HG03520 (cell line): ENCODE results near the gene EIF5.

Experiments used
- ATAC-seq: cut with Tn5 transposase; IDR thresholded peaks from one replicate; pipeline ENCODE4 v1.9.1; 2021; ENCODE audit warnings: mild to moderate bottlenecking, moderate library complexity; ENCODE audit not compliant: unreplicated experiment

The EIF5 gene

GRCh38 chr14:103360548-103360947 lies 26.5 kb downstream of the EIF5 start:
- ATAC-seq: no peak

DNA sequence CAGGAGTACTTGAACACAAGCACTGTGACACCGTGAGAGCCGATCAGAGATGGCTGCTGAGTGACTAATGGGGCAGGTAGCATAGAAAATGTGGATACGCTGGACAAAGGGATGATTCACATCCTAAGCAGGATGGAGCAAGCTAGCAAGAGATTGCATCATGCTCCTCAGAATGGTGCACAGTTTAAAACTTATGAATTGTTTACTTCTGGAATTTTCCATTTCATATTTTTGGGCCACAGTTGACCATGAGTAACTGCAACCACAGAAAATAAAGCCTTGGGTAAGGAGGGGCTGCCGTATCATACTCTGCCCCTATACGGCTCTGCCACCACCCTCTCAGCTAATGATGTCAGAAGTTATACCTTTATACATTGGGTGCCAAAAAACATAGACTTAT lies 27.8 kb downstream of the EIF5 start:
- ATAC-seq: no peak

- no peak for ATAC-seq
Measured at GRCh38 chr14:103362780-103363179, 28.7 kb downstream of the EIF5 start.

DNA sequence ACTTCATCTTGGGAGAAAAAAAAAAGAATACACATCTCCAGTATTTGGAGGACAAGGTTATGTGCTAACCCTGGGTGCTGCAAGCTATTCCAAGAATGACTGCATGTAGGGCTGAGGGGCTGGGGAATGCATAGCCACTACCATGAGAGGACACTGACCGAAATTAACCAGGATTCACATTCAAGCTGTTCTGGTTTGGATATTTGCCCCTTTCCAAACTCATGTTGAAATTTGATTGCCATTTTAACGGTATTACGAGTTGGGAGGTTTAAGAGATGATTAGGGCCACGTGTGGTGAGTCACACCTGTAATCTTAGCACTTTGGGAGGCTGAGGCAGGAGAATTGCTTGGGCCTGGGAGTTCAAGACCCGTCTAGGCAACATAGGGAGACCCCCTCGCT lies 32.7 kb downstream of the EIF5 start:
- ATAC-seq: no peak

DNA sequence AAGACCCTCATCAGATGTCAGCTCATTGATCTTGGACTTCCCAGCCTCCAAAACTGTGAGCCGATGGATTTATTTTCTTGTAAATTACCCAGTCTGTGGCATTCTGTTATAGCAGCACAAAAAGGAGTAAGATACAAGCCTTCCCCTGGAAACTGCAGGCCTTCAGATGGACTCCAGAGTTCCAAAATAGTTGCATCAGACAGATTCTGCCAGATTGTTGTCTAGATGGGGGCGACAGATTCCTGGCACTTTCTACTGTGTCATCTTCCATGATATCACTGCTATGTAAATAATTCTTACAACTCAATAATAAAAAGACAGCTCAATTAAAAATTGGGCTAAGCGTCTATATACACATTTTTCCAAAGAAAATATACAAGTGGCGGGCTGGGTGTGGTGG lies 34.0 kb downstream of the EIF5 start:
- ATAC-seq: no peak

DNA sequence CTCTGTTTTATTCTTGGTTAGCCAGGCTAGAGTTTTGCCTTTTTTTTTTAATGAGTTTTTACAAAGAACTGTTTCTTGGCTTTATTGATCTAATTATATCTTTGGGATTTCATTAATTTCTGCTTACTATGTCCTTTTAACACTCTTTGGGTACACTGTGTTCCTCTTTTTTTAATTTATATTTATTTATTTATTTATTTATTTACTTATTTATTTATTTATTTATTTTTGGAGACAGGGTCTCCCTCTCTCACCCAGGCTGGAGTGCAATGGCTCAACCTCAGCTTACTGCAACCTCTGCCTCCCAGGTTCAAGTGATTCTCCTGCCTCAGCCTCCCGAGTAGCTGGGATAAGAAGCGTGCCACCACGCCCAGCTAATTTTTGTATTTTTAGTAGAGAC lies 36.0 kb downstream of the EIF5 start:
- ATAC-seq: no peak

GRCh38 chr14:103372017-103372416 lies 38.0 kb downstream of the EIF5 start:
- no peak for ATAC-seq

GRCh38 chr14:103372552-103373304 lies 38.7 kb downstream of the EIF5 start:
- no peak for ATAC-seq

- no peak for ATAC-seq
Measured at GRCh38 chr14:103374121-103374520, 40.1 kb downstream of the EIF5 start.

- ATAC-seq: no peak
Measured at GRCh38 chr14:103377522-103378037, 43.5 kb downstream of the EIF5 start.

- ATAC-seq: no peak
Measured at GRCh38 chr14:103378038-103378854, 44.2 kb downstream of the EIF5 start.

DNA sequence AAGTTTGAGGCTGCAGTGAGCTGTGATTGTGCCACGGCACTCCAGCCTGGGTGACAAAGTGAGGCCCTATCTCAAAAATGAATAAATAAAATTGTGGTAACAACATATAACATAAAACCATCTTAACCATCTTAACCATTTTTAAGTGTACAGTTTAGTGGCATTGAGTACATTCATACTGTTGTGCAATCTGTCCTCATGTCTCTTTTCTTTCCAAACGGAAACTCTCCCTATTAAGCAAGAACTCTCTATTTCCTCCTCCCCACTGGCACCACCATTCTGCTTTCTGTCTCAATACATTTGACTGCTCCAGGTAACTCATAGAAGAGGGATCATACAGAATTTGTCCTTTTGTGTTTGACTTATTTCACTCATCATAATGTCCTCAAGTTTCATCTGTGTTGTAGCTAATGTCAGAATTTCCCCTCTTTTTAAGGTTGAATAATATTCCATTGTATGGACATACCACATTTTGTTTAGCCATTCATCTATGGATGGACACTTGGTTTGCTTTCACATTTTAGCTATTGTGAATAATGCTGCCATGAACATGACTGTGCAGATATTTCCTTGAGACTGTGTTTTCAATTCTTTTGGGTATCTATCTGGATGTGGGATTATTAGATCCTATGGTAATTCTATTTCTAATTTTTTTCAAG lies 46.8 kb downstream of the EIF5 start:
- no peak for ATAC-seq

DNA sequence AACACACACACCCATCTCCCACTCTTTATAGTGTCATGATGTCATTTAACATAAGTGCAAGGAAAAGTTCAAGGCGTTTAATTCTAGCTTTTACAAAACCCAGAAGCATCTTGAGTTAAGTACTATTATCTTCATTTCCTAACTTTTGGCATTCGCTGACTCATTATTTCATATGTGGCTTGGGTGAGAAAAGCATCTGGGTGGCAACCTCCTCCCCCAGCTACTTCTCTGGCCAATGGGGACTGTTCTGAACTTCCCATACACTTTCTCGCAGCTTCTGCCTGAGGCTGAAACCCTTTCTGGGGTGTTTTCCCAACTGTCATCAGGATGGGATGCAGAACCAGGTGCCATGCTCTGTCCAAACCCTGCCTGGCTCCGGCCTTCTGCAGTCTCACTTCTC lies 48.3 kb downstream of the EIF5 start:
- ATAC-seq: no peak

- peak; percentile 16 for ATAC-seq
Measured at GRCh38 chr14:103384450-103385151, 50.6 kb downstream of the EIF5 start.

DNA sequence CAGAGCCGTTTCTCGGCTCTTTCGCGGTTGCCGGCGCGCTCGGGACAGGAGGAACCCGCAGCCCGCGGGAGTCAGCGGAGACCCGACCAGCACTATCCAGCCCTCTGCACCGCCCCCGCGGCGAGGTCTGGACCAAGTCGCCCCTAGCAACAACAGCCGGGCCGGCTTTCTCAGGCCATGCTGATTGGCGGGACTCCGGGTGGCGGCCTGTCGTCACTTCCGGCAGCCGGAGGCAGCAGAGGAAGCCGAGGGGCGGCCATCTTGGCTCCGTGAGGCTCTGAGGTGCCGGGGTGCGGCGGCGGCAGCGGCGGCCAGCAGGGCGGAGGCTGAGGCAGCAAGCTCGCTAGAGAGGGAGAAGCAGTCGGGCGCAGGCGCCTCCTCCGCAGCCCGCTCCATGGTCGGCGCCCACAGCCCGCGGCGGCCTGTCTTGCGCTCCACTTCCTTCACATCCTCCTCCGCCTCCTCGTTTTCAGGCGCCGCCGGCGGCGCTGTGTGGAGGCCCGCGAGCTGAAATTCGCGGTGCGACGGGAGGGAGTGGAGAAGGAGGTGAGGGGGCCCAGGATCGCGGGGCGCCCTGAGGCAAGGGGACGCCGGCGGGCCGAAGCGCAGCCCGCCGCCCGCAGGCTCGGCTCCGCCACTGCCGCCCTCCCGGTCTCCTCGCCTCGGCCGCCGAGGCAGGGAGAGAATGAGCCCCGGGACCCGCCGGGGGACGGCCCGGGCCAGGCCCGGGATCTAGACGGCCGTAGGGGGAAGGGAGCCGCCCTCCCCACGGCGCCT lies 51.3 kb downstream of the EIF5 start, which contains the start of gene MARK3:
MARK3 (plus strand) TSS at position 264 of the 777 bp plus-strand sequence. CDS start 615 bp downstream, outside the sequence.
- peak; percentile 90 for ATAC-seq

DNA sequence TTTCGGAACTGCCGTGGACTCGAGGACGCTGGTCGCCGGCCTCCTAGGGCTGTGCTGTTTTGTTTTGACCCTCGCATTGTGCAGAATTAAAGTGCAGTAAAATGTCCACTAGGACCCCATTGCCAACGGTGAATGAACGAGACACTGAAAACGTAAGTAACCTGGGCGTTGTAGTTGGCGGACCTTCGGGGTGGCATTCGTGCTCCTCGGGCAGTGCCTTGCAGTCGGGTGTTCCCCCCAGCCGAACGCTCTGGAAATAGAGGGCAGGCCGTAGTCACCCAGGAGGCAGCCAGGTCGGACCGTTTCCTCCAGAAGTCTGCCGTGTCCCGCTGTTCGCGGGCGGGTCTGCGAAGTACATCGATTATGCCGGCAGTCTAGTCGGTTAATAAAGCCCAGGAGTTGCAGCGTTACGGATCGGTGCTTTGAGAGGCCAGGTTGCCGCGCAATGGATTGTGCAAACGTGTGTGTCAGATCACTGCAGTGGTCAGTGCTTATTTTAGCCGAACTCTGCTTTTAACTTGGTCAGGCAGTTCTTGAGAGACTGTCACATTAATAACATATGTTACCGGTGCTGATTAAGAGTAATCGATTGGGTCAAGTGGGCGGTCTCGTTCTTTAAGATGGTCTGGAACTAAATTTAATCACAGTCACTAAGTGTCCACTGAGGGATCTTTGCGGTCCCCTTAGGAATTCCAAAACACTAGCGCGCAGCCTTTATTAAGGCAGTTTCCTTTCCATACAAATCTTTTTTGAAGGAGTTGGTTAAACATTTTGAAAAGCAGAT lies 52.1 kb downstream of the EIF5 start:
- ATAC-seq: no peak

- no peak for ATAC-seq
Measured at GRCh38 chr14:103386713-103387329, 52.8 kb downstream of the EIF5 start.

- no peak for ATAC-seq
Measured at GRCh38 chr14:103388664-103389063, 54.6 kb downstream of the EIF5 start.

- no peak for ATAC-seq
Measured at GRCh38 chr14:103390605-103391004, 56.6 kb downstream of the EIF5 start.
